DMS 273 treated with DMSO at 0.1 percent for 48 hours (cell line): Measurements from ENCODE around the gene HIVEP3.

Experiments used
- DNase-seq: peaks from one replicate; lab custom pipeline; 2025; lab: John Stamatoyannopoulos, UW

HIVEP3 gene

DNA sequence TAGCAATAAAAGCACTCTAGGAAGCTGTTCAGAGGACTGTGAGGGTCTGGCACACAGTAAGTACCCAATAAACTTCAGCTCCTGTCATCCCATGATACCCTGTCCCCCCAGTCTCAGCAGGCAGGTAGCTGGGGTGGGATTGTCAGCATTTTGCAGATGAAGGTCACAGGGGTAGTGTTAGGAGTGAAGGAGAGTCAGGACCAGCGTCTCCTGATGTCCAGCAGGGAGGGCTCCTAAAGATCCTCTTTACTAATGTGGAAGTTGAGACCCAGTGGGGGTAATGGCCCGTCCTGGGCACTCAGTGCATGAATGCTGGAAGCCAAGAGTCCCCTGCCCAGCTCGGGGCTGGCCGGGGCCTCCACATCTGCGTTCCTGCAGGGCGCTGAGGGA lies 402.9 kb downstream of the HIVEP3 start:
- DNase-seq: no peak

DNA sequence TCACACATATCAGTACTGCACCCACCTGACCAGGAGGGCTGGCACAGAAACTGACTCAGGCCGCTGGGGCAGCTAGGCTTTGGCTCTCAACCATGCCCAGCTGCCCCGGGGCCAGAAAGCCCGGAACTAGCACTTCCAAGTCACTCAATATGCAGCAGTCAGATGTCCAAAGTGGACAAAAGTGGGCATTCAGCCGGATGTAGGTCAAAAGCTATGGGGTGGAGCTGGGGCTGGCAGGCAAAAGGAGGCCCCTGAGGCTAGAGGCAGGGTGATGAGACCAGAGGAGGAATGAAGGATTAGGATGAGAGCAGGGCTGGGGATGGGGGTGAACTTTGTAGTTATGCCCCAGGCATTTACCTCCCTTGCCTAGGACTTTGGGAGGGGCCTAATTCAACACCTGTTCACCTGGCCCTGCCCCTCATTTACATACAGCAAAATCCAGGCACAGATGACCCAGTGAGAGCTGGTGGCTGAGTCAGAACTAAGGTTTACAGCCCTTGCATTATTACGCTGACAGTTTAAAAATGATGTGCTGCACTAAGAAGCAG lies 403.5 kb downstream of the HIVEP3 start:
- DNase-seq: no peak

GRCh38 chr1:41514381-41514780 lies 404.3 kb downstream of the HIVEP3 start:
- DNase-seq: no peak

GRCh38 chr1:41513383-41513735 lies 405.4 kb downstream of the HIVEP3 start:
- no peak for DNase-seq

- DNase-seq: no peak
Measured at GRCh38 chr1:41512701-41513382, 405.9 kb downstream of the HIVEP3 start.

DNA sequence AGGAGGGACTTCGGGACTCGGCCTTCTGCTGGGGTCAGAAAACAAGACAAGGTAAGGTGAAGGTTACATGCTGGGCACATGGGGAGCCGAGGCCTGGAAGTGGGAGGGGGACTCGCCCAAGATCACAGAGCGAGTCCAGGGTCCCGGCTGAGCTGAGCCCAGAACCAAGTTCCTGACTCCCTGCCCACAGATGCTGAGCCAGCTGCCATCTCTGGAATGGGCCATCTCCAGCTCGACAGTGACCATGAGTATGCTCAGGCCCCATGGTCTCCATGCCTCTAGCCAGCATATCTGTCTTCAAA lies 407.5 kb downstream of the HIVEP3 start:
- no peak for DNase-seq

GRCh38 chr1:41510531-41511238 lies 408.0 kb downstream of the HIVEP3 start:
- DNase-seq: no peak

- no peak for DNase-seq
Measured at GRCh38 chr1:41509270-41509671, 409.5 kb downstream of the HIVEP3 start.

- DNase-seq: no peak
Measured at GRCh38 chr1:41508290-41508689, 410.4 kb downstream of the HIVEP3 start.

GRCh38 chr1:41507836-41508235 lies 410.9 kb downstream of the HIVEP3 start:
- no peak for DNase-seq

GRCh38 chr1:41507110-41507720 lies 411.5 kb downstream of the HIVEP3 start:
- no peak for DNase-seq

GRCh38 chr1:41504114-41505035 lies 414.3 kb downstream of the HIVEP3 start:
- no peak for DNase-seq

DNA sequence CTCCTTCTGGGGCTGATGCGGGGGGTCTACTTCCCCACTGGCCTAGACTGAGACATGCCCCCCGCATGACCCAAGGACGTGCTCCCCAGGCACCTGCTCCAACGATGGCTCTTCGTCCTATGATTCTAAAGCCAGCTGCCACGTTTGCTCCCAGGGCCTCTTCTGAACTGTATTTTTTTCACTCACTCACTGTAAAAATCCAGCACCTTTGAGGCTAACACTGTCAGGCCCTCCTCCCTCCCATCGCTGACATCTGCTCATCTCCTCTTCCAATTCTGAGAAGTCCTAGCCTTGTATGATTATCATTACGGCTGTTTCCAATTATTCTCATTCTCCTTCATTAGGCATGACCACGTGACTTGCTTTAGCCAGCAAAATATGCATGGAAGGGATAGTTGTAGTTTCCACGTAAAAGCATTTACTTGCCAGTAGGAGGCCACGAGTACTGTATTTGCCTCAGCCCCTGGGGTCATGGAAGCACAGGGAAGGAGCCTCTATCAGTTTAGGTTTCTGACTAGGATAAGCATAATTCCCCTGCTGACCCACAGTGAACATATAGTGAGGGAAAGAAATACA lies 415.1 kb downstream of the HIVEP3 start:
- DNase-seq: no peak

DNA sequence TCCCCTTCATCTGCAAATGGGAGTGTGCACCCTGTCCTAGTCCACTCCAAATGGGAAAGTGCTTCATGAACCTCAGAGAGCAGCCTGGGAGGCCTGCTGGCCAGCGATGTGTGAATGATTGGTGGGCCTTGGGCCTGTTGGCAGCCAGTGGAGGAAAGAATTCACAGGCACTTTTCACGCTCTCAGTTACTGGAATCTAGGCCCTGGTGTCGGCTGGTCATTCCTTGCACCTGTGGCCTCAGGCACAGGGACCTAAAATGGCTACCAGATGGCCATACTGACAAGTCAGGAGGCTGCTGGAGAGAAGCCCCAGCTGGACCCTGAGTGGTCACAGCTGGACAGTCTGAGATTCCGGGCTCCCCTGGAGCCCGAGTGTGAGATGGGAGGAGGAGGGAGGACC lies 415.8 kb downstream of the HIVEP3 start:
- DNase-seq: no peak

GRCh38 chr1:41501581-41501980 lies 417.1 kb downstream of the HIVEP3 start:
- DNase-seq: peak; percentile 86

- DNase-seq: no peak
Measured at GRCh38 chr1:41500781-41501518, 417.8 kb downstream of the HIVEP3 start.

- no peak for DNase-seq
Measured at GRCh38 chr1:41500378-41500777, 418.3 kb downstream of the HIVEP3 start.

- DNase-seq: no peak
Measured at GRCh38 chr1:41499591-41499990, 419.1 kb downstream of the HIVEP3 start.

- DNase-seq: no peak
Measured at GRCh38 chr1:41498804-41499203, 419.9 kb downstream of the HIVEP3 start.

DNA sequence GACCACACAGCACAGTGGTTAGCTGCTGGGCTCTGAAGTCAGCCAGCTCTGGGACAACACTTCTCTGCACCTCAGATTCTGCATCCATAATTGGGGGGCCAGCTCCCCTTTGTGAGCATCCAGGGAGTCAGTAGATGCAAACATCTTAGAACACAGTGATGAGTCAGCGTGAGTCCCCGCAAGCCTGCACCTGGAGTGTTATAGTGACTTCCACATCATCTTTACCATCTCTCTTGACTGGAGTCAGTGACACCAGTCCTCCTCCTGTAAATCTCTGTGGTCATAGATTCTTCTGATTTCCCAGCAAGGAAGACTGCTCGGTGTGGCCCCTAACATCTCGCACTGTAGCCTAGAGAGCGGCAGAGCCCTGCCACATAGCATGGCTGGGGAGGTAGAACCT lies 420.3 kb downstream of the HIVEP3 start:
- DNase-seq: no peak

GRCh38 chr1:41497461-41498030 lies 421.2 kb downstream of the HIVEP3 start:
- no peak for DNase-seq
